HCT116 (cell line): ENCODE measurements around the gene METTL15. TPM values are rescaled to one million over a fixed set of nuclear protein-coding genes. Genes with fewer than 3 reads are reported as not detected.
"Not testable (repeated sequence)": the region's sequence is repeated elsewhere in the genome, so short reads cannot be mapped to it uniquely, and the experiment has no call there.

Source experiments
- ATAC-seq: fragments of 200-7000 bp; cut with Tn5 transposase; 2 replicates; pipeline ENCODE4 v1.9.1; 2020; ENCODE audit warnings: mild to moderate bottlenecking, moderate library complexity
- BruUV-seq: library from RNA; stranded (reverse); fragments of 400-500 nt; replicated peaks from 2 replicates; lab custom pipeline; 2021; lab: Mats Ljungman, UMichigan
- CTCF ChIA-PET: fragments of 300-600 bp; sonication (Branson Sonifier 250); formaldehyde crosslinking; loops from one replicate; lab custom pipeline; 2021; ENCODE audit warnings: antibody characterized with exemption; lab: Charles Lee
- POLR2A ChIA-PET: fragments of 300-600, 350-600 bp; sonication (Branson Sonifier 250); formaldehyde crosslinking; loops from one replicate; lab custom pipeline; 2021; ENCODE audit warnings: antibody characterized with exemption; lab: Charles Lee
- RAD21 ChIA-PET, 2 experiments: fragments of 300-600 bp; sonication (Branson Sonifier 250); formaldehyde crosslinking; loops; one replicate each; lab custom pipeline; 2023; ENCODE audit warnings: low total read pairs in 2 of 2; ENCODE audit not compliant: uncharacterized antibody in 2 of 2, unreplicated experiment in 2 of 2, low non-redundant PET in 1 of 2; lab: Charles Lee
- DNase-seq: peaks from one replicate; pipeline ENCODE4 v3.0.0-alpha.2; 2010; ENCODE audit warnings: low read depth, low spot score
- H2AFZ ChIP-seq: fragments of 200-600 bp; shearing (Covaris generic), sonication (generic); 2 replicates; pipeline ENCODE4 v1.6.1; 2017; ENCODE audit warnings: low read depth, mixed run types, mixed read lengths, antibody characterized with exemption, low read length; ENCODE audit not compliant: poor library complexity, severe bottlenecking
- H3K27ac ChIP-seq: 2 replicates; pipeline ENCODE4 v1.5.1; 2012; ENCODE audit warnings: low read depth, low read length
- H3K27me3 ChIP-seq: fragments of 200-600 bp; sonication (generic); 2 replicates; pipeline ENCODE4 v1.6.1; 2016; ENCODE audit warnings: mixed run types, low read length, mixed read lengths; ENCODE audit not compliant: insufficient read depth
- H3K36me3 ChIP-seq, 2 experiments: fragments of 200-500 bp in 1 of 2; fragments of 200-600 bp in 1 of 2; sonication (Bioruptor generic) in 1 of 2; sonication (generic) in 1 of 2; 2 replicates each; pipeline versions ENCODE4 v1.5.1 to v1.6.1; 2014 to 2016; ENCODE audit warnings: low read length in 2 of 2, inconsistent platforms in 1 of 2, mixed read lengths in 1 of 2, mixed run types in 1 of 2; ENCODE audit not compliant: insufficient read depth in 2 of 2, control insufficient read depth in 1 of 2
- H3K4me1 ChIP-seq, 2 experiments: fragments of 200-600 bp in 1 of 2; sonication (generic) in 1 of 2; 2 replicates each; pipeline versions ENCODE4 v1.5.1 to v1.6.1; 2012 to 2017; ENCODE audit warnings: low read length in 2 of 2, inconsistent platforms in 1 of 2, mild to moderate bottlenecking in 1 of 2, mixed read lengths in 1 of 2, mixed run types in 1 of 2, moderate library complexity in 1 of 2; ENCODE audit not compliant: insufficient read depth in 2 of 2, control insufficient read depth in 1 of 2
- H3K4me2 ChIP-seq: fragments of 200-600 bp; sonication (generic); 2 replicates; pipeline ENCODE4 v1.6.1; 2017; ENCODE audit warnings: mixed run types, low read length, mixed read lengths
- H3K4me3 ChIP-seq, 2 experiments: fragments of 200-600 bp in 1 of 2; sonication (generic) in 1 of 2; replicated peaks in 1 of 2; 2 replicates each; pipeline ENCODE4 v1.5.1; 2011 to 2016; ENCODE audit warnings: low read length in 2 of 2, control low read depth in 1 of 2, low read depth in 1 of 2, mild to moderate bottlenecking in 1 of 2, mixed read lengths in 1 of 2, mixed run types in 1 of 2
- H3K79me2 ChIP-seq: fragments of 200-600 bp; sonication (generic); 2 replicates; pipeline ENCODE4 v1.6.1; 2017; ENCODE audit warnings: mild to moderate bottlenecking, mixed run types, low read length, moderate library complexity, mixed read lengths; ENCODE audit not compliant: insufficient read depth
- H3K9ac ChIP-seq: fragments of 200-600 bp; sonication (generic); 2 replicates; pipeline ENCODE4 v1.6.1; 2016; ENCODE audit warnings: low read length, mixed read lengths
- H3K9me2 ChIP-seq: fragments of 200-600 bp; sonication (generic), shearing (Covaris generic); 2 replicates; pipeline ENCODE4 v1.6.1; 2017; ENCODE audit warnings: mixed run types, mild to moderate bottlenecking, moderate library complexity; ENCODE audit not compliant: insufficient read depth
- H3K9me3 ChIP-seq, 2 experiments: fragments of 200-500 bp in 1 of 2; fragments of 200-600 bp in 1 of 2; sonication (Bioruptor generic) in 1 of 2; sonication (generic) in 1 of 2; 2 replicates each; pipeline ENCODE4 v1.6.1; 2014 to 2017; ENCODE audit warnings: low read length in 2 of 2, mixed read lengths in 2 of 2, inconsistent platforms in 1 of 2, low read depth in 1 of 2, mild to moderate bottlenecking in 1 of 2, mixed run types in 1 of 2, moderate library complexity in 1 of 2; ENCODE audit not compliant: control insufficient read depth in 1 of 2, insufficient read depth in 1 of 2
- H4K20me1 ChIP-seq: fragments of 200-600 bp; sonication (generic), shearing (Covaris generic); 2 replicates; pipeline ENCODE4 v1.6.1; 2017; ENCODE audit warnings: mixed run types, mild to moderate bottlenecking, moderate library complexity; ENCODE audit not compliant: insufficient read depth
- CBX3 ChIP-seq: IDR thresholded peaks from 2 replicates; pipeline ENCODE4 v1.6.1; 2012; ENCODE audit warnings: low read depth
- CEBPB ChIP-seq: IDR thresholded peaks from 2 replicates; pipeline ENCODE4 v1.6.1; 2012; ENCODE audit warnings: low read depth
- CTCF ChIP-seq, 3 experiments: fragments of 200-600 bp in 1 of 3; sonication (generic) in 1 of 3; IDR thresholded peaks in 2 of 3; conservative IDR thresholded peaks in 1 of 3; 2 replicates each; pipeline ENCODE4 v1.5.1; 2012 to 2017; ENCODE audit warnings: low read depth in 2 of 3, low read length in 2 of 3, antibody characterized with exemption in 1 of 3, borderline replicate concordance in 1 of 3, control low read depth in 1 of 3, mild to moderate bottlenecking in 1 of 3, mixed read lengths in 1 of 3, mixed run types in 1 of 3, moderate library complexity in 1 of 3; ENCODE audit not compliant: insufficient read depth in 1 of 3
- EGR1 ChIP-seq: IDR thresholded peaks from 2 replicates; pipeline ENCODE4 v1.6.1; 2012; ENCODE audit warnings: low read depth
- ELF1 ChIP-seq: IDR thresholded peaks from 2 replicates; pipeline ENCODE4 v1.6.1; 2012; ENCODE audit warnings: low read depth, borderline replicate concordance
- EZH2 ChIP-seq: fragments of 200-600 bp; sonication (generic); IDR thresholded peaks from 2 replicates; pipeline ENCODE4 v1.6.1; 2017; ENCODE audit warnings: antibody characterized with exemption, mixed run types
- EZH2phosphoT487 ChIP-seq: fragments of 200-600 bp; IDR thresholded peaks from 2 replicates; pipeline ENCODE4 v1.6.1; 2018; ENCODE audit warnings: antibody characterized with exemption, borderline replicate concordance
- JUND ChIP-seq: IDR thresholded peaks from 2 replicates; pipeline ENCODE4 v1.6.1; 2012
- POLR2A ChIP-seq: IDR thresholded peaks from 2 replicates; pipeline ENCODE4 v1.7.0; 2011; ENCODE audit warnings: borderline replicate concordance; ENCODE audit not compliant: insufficient read depth, insufficient read length; ENCODE audit errors: extremely low read depth
- RAD21 ChIP-seq: IDR thresholded peaks from 2 replicates; pipeline ENCODE4 v1.6.1; 2012; ENCODE audit warnings: low read depth, mild to moderate bottlenecking
- SIN3A ChIP-seq: IDR thresholded peaks from 2 replicates; pipeline ENCODE4 v1.6.1; 2012; ENCODE audit warnings: low read depth
- SP1 ChIP-seq: IDR thresholded peaks from 2 replicates; pipeline ENCODE4 v1.6.1; 2012; ENCODE audit warnings: low read depth
- TCF7L2 ChIP-seq: IDR thresholded peaks from 2 replicates; pipeline ENCODE4 v1.7.0; 2011; ENCODE audit warnings: borderline replicate concordance, inconsistent platforms; ENCODE audit not compliant: insufficient read depth, insufficient read length; ENCODE audit errors: extremely low read depth
- ZBTB33 ChIP-seq: IDR thresholded peaks from 2 replicates; pipeline ENCODE4 v1.6.1; 2011; ENCODE audit warnings: mild to moderate bottlenecking, low read length, moderate library complexity; ENCODE audit not compliant: insufficient replicate concordance; ENCODE audit errors: extremely low read depth
- ZNF274 ChIP-seq: fragments of 200-500 bp; sonication (Bioruptor generic); IDR thresholded peaks from 2 replicates; pipeline ENCODE4 v1.6.1; 2014; ENCODE audit warnings: mild to moderate bottlenecking, low read depth, low read length, inconsistent platforms
- intact Hi-C: fragments of 100-400 bp; cut with micrococcal nuclease; formaldehyde crosslinking; loops from 2 replicates; pipeline ENCODE4 v1.10.0; 2022
- total RNA-seq: library from RNA; stranded (reverse); gene quantifications from one replicate; pipeline ENCODE4 v1.2.1, GENCODE V29; 2021; ENCODE audit not compliant: unreplicated experiment

The METTL15 gene
- total RNA-seq, 1 experiment from 2014 or later, result 25.3 TPM

- no peak for TF ChIP-seq CTCF (IDR thresholded peaks at IDR 0.05 in 2 of 3, conservative IDR thresholded peaks at IDR 0.05 in 1 of 3; ENCODE audit: borderline replicate concordance in 1 of 3, insufficient read depth in 1 of 3, low read depth in 2 of 3, low read length in 2 of 3)
- no peak for TF ChIP-seq CEBPB
- no peak for TF ChIP-seq EGR1
- TF ChIP-seq ZNF274, result no peak
- TF ChIP-seq, all 23 proteins: peak for 0
These were observed 181.3 kb downstream of the METTL15 start (continued) for GRCh38 chr11:28289444-28289843.

GRCh38 chr11:28290995-28291394, 182.8 kb downstream of the METTL15 start:
- H3K4me1 ChIP-seq, DNase-seq, H3K9me2 ChIP-seq, H3K36me3 ChIP-seq, H3K9ac ChIP-seq, H3K4me3 ChIP-seq, H3K27ac ChIP-seq, H3K9me3 ChIP-seq, CTCF ChIA-PET, RAD21 ChIA-PET, H2AFZ ChIP-seq, POLR2A ChIA-PET, intact Hi-C loops, H3K79me2 ChIP-seq, H3K4me2 ChIP-seq, H3K27me3 ChIP-seq, H4K20me1 ChIP-seq, ATAC-seq, BruUV-seq: not testable (repeated sequence)

GRCh38 chr11:28296426-28296825, 188.2 kb downstream of the METTL15 start:
- RAD21 ChIA-PET, result no interaction called here
- CTCF ChIA-PET, result no interaction called here
- TF ChIP-seq CBX3 (no peak), RAD21 (no peak), EZH2phosphoT487 (no peak), SP1 (no peak), SIN3A (no peak), CEBPB (no peak), TCF7L2 (no peak), ZBTB33 (no peak), POLR2A (no peak), JUND (no peak), ELF1 (no peak), EZH2 (no peak)

More at GRCh38 chr11:28296426-28296825, 188.2 kb downstream of the METTL15 start:
- Histone ChIP-seq H2AFZ (no peak overlapping the region), H3K9ac (no peak overlapping the region), H3K4me1 (no peaks in the 10 kb centered on the region), H3K36me3 (peaks cover 4 to 5% of the 10 kb centered on the region in 2 experiments; a peak in 1 of 4 replicates), H4K20me1 (no peaks in the 10 kb centered on the region), H3K27me3 (no peaks in the 10 kb centered on the region), H3K27ac (no peak overlapping the region), H3K4me2 (no peak overlapping the region), H3K9me3 (no peaks in the 10 kb centered on the region), H3K9me2 (no peaks in the 10 kb centered on the region), H3K4me3 (no peak overlapping the region), H3K79me2 (no peaks in the 10 kb centered on the region)
- intact Hi-C loops, result no loop called here
- DNase-seq, result no peak
- no peak for ATAC-seq
- POLR2A ChIA-PET, result no interaction called here
- no TSS peak for BruUV-seq
